GM23338 (cell line): Measurements from ENCODE around the gene NFKBIB. TPM values are rescaled to one million over a fixed set of nuclear protein-coding genes. Genes with fewer than 3 reads are reported as not detected.

ENCODE experiments used
- ATAC-seq: fragments of 200-7000 bp; cut with Tn5 transposase; 3 replicates; pipeline ENCODE4 v1.9.1; 2020
- DNase-seq: peaks from one replicate; pipeline ENCODE4 v3.0.0-alpha.2; 2015; ENCODE audit warnings: low spot score
- H2AFZ ChIP-seq: fragments of 200-600 bp; sonication (generic); 2 replicates; pipeline ENCODE4 v1.8.0; 2016; ENCODE audit warnings: antibody characterized with exemption, mild to moderate bottlenecking, moderate library complexity
- H3F3A ChIP-seq: fragments of 200-600 bp; sonication (generic); replicated peaks from 2 replicates; pipeline ENCODE4 v1.8.0; 2017; ENCODE audit warnings: antibody characterized with exemption, mixed run types, low read depth
- H3K27ac ChIP-seq: fragments of 200-600 bp; sonication (generic); 2 replicates; pipeline ENCODE4 v1.6.1; 2016; ENCODE audit warnings: low read depth
- H3K27me3 ChIP-seq: fragments of 200-600 bp; sonication (generic); 2 replicates; pipeline ENCODE4 v1.8.0; 2016; ENCODE audit warnings: mild to moderate bottlenecking, mixed run types, moderate library complexity; ENCODE audit not compliant: insufficient read depth
- H3K36me3 ChIP-seq: fragments of 200-600 bp; sonication (generic); 2 replicates; pipeline ENCODE4 v1.8.0; 2016; ENCODE audit warnings: mild to moderate bottlenecking; ENCODE audit not compliant: insufficient read depth
- H3K4me1 ChIP-seq: fragments of 200-600 bp; sonication (generic); 2 replicates; pipeline ENCODE4 v1.8.0; 2016; ENCODE audit warnings: mild to moderate bottlenecking, moderate library complexity; ENCODE audit not compliant: insufficient read depth
- H3K4me2 ChIP-seq: fragments of 200-600 bp; sonication (generic); 2 replicates; pipeline ENCODE4 v1.7.1; 2017; ENCODE audit warnings: mixed run types
- H3K4me3 ChIP-seq: fragments of 200-600 bp; sonication (generic); 2 replicates; pipeline ENCODE4 v1.6.1; 2016; ENCODE audit warnings: mixed run types
- H3K79me2 ChIP-seq: fragments of 200-600 bp; sonication (generic); replicated peaks from 2 replicates; pipeline ENCODE4 v1.8.0; 2017; ENCODE audit warnings: mild to moderate bottlenecking; ENCODE audit not compliant: insufficient read depth
- H3K9me2 ChIP-seq: fragments of 200-600 bp; sonication (generic); 2 replicates; pipeline ENCODE4 v1.8.0; 2017; ENCODE audit not compliant: insufficient read depth
- H4K20me1 ChIP-seq: fragments of 200-600 bp; sonication (generic); replicated peaks from 2 replicates; pipeline ENCODE4 v1.8.0; 2017; ENCODE audit warnings: mild to moderate bottlenecking; ENCODE audit not compliant: insufficient read depth
- H3K27ac Mint-ChIP-seq: 2 replicates; pipeline ENCODE4 v1.8.0; 2020; ENCODE audit warnings: inconsistent platforms, mild to moderate bottlenecking, moderate library complexity, mixed read lengths
- H3K27me3 Mint-ChIP-seq: 3 replicates; pipeline ENCODE4 v1.8.0; 2022; ENCODE audit warnings: low read depth, mild to moderate bottlenecking, moderate library complexity, mixed read lengths, inconsistent platforms; ENCODE audit not compliant: insufficient read depth, poor library complexity
- H3K36me3 Mint-ChIP-seq: 3 replicates; pipeline ENCODE4 v1.8.0; 2021; ENCODE audit warnings: low read depth, mild to moderate bottlenecking, inconsistent platforms, moderate library complexity, mixed read lengths
- H3K4me1 Mint-ChIP-seq: 3 replicates; pipeline ENCODE4 v1.8.0; 2020; ENCODE audit warnings: mild to moderate bottlenecking, inconsistent platforms, mixed read lengths
- H3K4me3 Mint-ChIP-seq: 3 replicates; pipeline ENCODE4 v1.8.0; 2021; ENCODE audit warnings: moderate library complexity, mild to moderate bottlenecking, inconsistent platforms, mixed read lengths
- H3K9me3 Mint-ChIP-seq: 3 replicates; pipeline ENCODE4 v1.8.0; 2020; ENCODE audit warnings: moderate library complexity, mild to moderate bottlenecking, inconsistent platforms, mixed read lengths
- CREB1 ChIP-seq: fragments of 250-450 bp; sonication (Bioruptor Pico); IDR thresholded peaks from 2 replicates; pipeline ENCODE4 v1.5.0; 2020; ENCODE audit warnings: low read depth, mild to moderate bottlenecking, moderate library complexity
- CTCF ChIP-seq, 2 experiments: fragments of 200-600 bp in 1 of 2; sonication (generic) in 1 of 2; conservative IDR thresholded peaks; 2 replicates each; pipeline versions ENCODE4 v1.5.1 to v1.6.1; 2016 to 2017; ENCODE audit warnings: antibody characterized with exemption in 2 of 2, low read depth in 2 of 2, mild to moderate bottlenecking in 2 of 2, moderate library complexity in 1 of 2
- ETS1 ChIP-seq: IDR thresholded peaks from 2 replicates; pipeline ENCODE4 v1.6.1; 2016; ENCODE audit warnings: antibody characterized with exemption
- EZH2 ChIP-seq: fragments of 200-600 bp; sonication (generic); IDR thresholded peaks from one replicate; pipeline ENCODE4 v1.8.0; 2017; ENCODE audit warnings: antibody characterized with exemption, mild to moderate bottlenecking, low read depth; ENCODE audit not compliant: unreplicated experiment
- EZH2phosphoT487 ChIP-seq: fragments of 200-600 bp; sonication (generic); IDR thresholded peaks from one replicate; pipeline ENCODE4 v1.8.1; 2018; ENCODE audit warnings: antibody characterized with exemption; ENCODE audit not compliant: unreplicated experiment
- JUNB ChIP-seq: IDR thresholded peaks from one replicate; pipeline ENCODE4 v1.6.1; 2016; ENCODE audit warnings: antibody characterized with exemption; ENCODE audit not compliant: unreplicated experiment
- NANOG ChIP-seq: IDR thresholded peaks from 2 replicates; pipeline ENCODE4 v1.6.1; 2016; ENCODE audit warnings: antibody characterized with exemption, borderline replicate concordance
- POLR2AphosphoS5 ChIP-seq: IDR thresholded peaks from 2 replicates; pipeline ENCODE4 v1.6.1; 2016; ENCODE audit warnings: antibody characterized with exemption, low read depth
- REST ChIP-seq: IDR thresholded peaks from one replicate; pipeline ENCODE4 v1.6.1; 2018; ENCODE audit warnings: antibody characterized with exemption; ENCODE audit not compliant: unreplicated experiment
- STAT1 ChIP-seq: IDR thresholded peaks from one replicate; pipeline ENCODE4 v1.6.1; 2016; ENCODE audit warnings: antibody characterized with exemption; ENCODE audit not compliant: unreplicated experiment
- ZNF114 ChIP-seq: fragments of 250-450 bp; sonication (Bioruptor Pico); IDR thresholded peaks from 2 replicates; pipeline ENCODE4 v1.5.0; 2020; ENCODE audit warnings: mild to moderate bottlenecking, moderate library complexity
- ZNF331 ChIP-seq: fragments of 250-450 bp; sonication (Bioruptor Pico); IDR thresholded peaks from 2 replicates; pipeline ENCODE4 v1.5.0; 2020; ENCODE audit warnings: low read depth, mild to moderate bottlenecking, moderate library complexity
- ZNF462 ChIP-seq: fragments of 250-450 bp; sonication (Bioruptor Pico); IDR thresholded peaks from 2 replicates; pipeline ENCODE4 v1.5.0; 2020; ENCODE audit warnings: mild to moderate bottlenecking, moderate library complexity
- polyA plus RNA-seq: library from polyadenylated mRNA; unstranded; fragments of >200 nt; fragmentation: Nextera tagmentation; extraction: Ambion mirVana; gene quantifications from 2 replicates; pipeline ENCODE4 v1.2.1, GENCODE V29; 2016
- total RNA-seq: library from RNA; depleted of rRNA; stranded (reverse); fragments of >200 nt; shearing (Covaris generic); gene quantifications from 2 replicates; pipeline ENCODE4 v1.2.3, GENCODE V29; 2014

The NFKBIB gene
- total and polyA plus RNA-seq, 2 experiments from 2014 or later: 39.5 to 39.6 TPM

GRCh38 chr19:38900202-38900629 is 447 bp downstream of the NFKBIB start:
- ATAC-seq (peak; percentile 69; the same call in 2 of the 3 replicates), DNase-seq (no peak)
- TF ChIP-seq ZNF462 (CRISPR knock-in tag) (no peak), EZH2 (no peak), POLR2AphosphoS5 (no peak), ZNF114 (CRISPR knock-in tag) (no peak), EZH2phosphoT487 (no peak), CTCF (conservative IDR thresholded peaks at IDR 0.05; ENCODE audit: low read depth in 2 of 2) (no peak), REST (no peak), NANOG (no peak), STAT1 (no peak), JUNB (no peak), ZNF331 (CRISPR knock-in tag) (no peak), ETS1 (no peak), CREB1 (CRISPR knock-in tag) (no peak)
- Histone ChIP-seq H3K4me3 (peak overlapping the region; percentile 68), H3K9me2 (no peaks in the 10 kb centered on the region), H3K36me3 (no peaks in the 10 kb centered on the region; the same call in 1 of the 2 replicates), H3K4me1 (peaks cover 14% of the 10 kb centered on the region), H2AFZ (peak overlapping the region; percentile 20; the same call in 1 of the 2 replicates), H3K27ac (0 out of 2 replicates have a peak overlapping the region, but pooled peaks have one; percentile 29), H3K27me3 (peaks cover 11% of the 10 kb centered on the region), H3K79me2 (peaks cover 23% of the 10 kb centered on the region), H4K20me1 (no peaks in the 10 kb centered on the region), H3F3A (no peaks in the 10 kb centered on the region), H3K4me2 (peak overlapping the region; percentile 79)
- Mint-ChIP-seq H3K9me3 (peaks cover 3% of the 10 kb centered on the region; the same call in 2 of the 3 replicates), H3K27ac (peak overlapping the region; percentile 93), H3K4me1 (peaks cover 9% of the 10 kb centered on the region), H3K36me3 (peaks cover 3% of the 10 kb centered on the region; the same call in 2 of the 3 replicates), H3K27me3 (peaks cover 13% of the 10 kb centered on the region), H3K4me3 (peak overlapping the region; percentile 87)
